Vagina (tissue), 2 donors: ENCODE results near the gene A4GALT. TPM values are rescaled to one million over a fixed set of nuclear protein-coding genes. Genes with fewer than 3 reads are reported as not detected.
A peak's percentile ranks its signal among the peaks of the same experiment; 100 is the strongest.

Source experiments
- DNase-seq, 2 donors: peaks; one replicate each; pipeline ENCODE4 v3.0.0-alpha.2; 2017; ENCODE audit errors: extremely low spot score in 2 of 2
- H3K27ac ChIP-seq: fragments of 200-600 bp; sonication (generic); one replicate; pipeline ENCODE4 v1.5.1; 2019
- H3K27me3 ChIP-seq: fragments of 200-600 bp; sonication (generic); one replicate; pipeline ENCODE4 v1.5.1; 2019
- H3K36me3 ChIP-seq, 2 donors: fragments of 200-600 bp; sonication (generic); one replicate each; pipeline ENCODE4 v1.5.1; 2017 to 2019
- H3K4me1 ChIP-seq: fragments of 200-600 bp; sonication (generic); one replicate; pipeline ENCODE4 v1.5.1; 2019
- H3K4me3 ChIP-seq, 2 donors: fragments of 200-600 bp; sonication (generic); 1 replicate in 1 of 2; 2 replicates in 1 of 2; pipeline ENCODE4 v1.5.1; 2016 to 2019
- H3K9me3 ChIP-seq: fragments of 200-600 bp; sonication (generic); one replicate; pipeline ENCODE4 v1.5.1; 2019
- CTCF ChIP-seq, 3 experiments: fragments of 450-650 bp in 2 of 3; fragments of 200-600 bp in 1 of 3; sonication (generic) in 1 of 3; IDR thresholded peaks; one replicate each; pipeline ENCODE4 v1.5.1; 2017 to 2019; ENCODE audit warnings: antibody characterized with exemption in 3 of 3, mild to moderate bottlenecking in 2 of 3, moderate library complexity in 2 of 3
- POLR2A ChIP-seq, 2 donors: fragments of 450-650 bp; IDR thresholded peaks; one replicate each; pipeline ENCODE4 v1.6.1; 2017; ENCODE audit warnings: antibody characterized with exemption in 2 of 2, mild to moderate bottlenecking in 2 of 2, moderate library complexity in 2 of 2
- POLR2AphosphoS5 ChIP-seq, 2 donors: sonication (generic); formaldehyde crosslinking; IDR thresholded peaks; one replicate each; pipeline ENCODE4 v1.9.0; 2017; ENCODE audit warnings: antibody characterized with exemption in 2 of 2, mild to moderate bottlenecking in 2 of 2, low read depth in 1 of 2; ENCODE audit not compliant: insufficient read depth in 1 of 2
- intact Hi-C: fragments of 100-400 bp; cut with DNase I; formaldehyde crosslinking; loops from one replicate; pipeline ENCODE4 v1.15.1; 2023
- total RNA-seq: library from RNA; depleted of rRNA; stranded (reverse); fragments of >200 nt; gene quantifications from one replicate; pipeline ENCODE4 v1.2.3, GENCODE V29; 2016

The A4GALT gene
- total RNA-seq, 1 donor from 2014 or later = 35.6 TPM

GRCh38 chr22:42700901-42701300, 19.8 kb downstream of the A4GALT start:
- peaks cover 88% of the 10 kb centered on the region for H3K4me1 ChIP-seq
- H3K9me3 ChIP-seq = no peaks in the 10 kb centered on the region
- H3K27ac ChIP-seq = peak overlapping the region; percentile 87
- H3K27me3 ChIP-seq = no peaks in the 10 kb centered on the region
- H3K36me3 ChIP-seq = no peaks in the 10 kb centered on the region
- DNase-seq = no peak
- intact Hi-C loops = no loop called here
- TF ChIP-seq CTCF (IDR thresholded peaks at IDR 0.05) (no peak), POLR2AphosphoS5 (IDR thresholded peaks at IDR 0.05; ENCODE audit: insufficient read depth in 1 of 2, low read depth in 1 of 2) (no peak), POLR2A (IDR thresholded peaks at IDR 0.05) (no peak)
- no peak overlapping the region for H3K4me3 ChIP-seq

- no peak overlapping the region for H3K4me3 ChIP-seq
- peaks cover 94% of the 10 kb centered on the region for H3K4me1 ChIP-seq
- intact Hi-C loops = no loop called here
- peak overlapping the region; percentile 87 for H3K27ac ChIP-seq
- no peak for TF ChIP-seq CTCF (IDR thresholded peaks at IDR 0.05)
- no peak for TF ChIP-seq POLR2A (IDR thresholded peaks at IDR 0.05)
- TF ChIP-seq POLR2AphosphoS5 (IDR thresholded peaks at IDR 0.05; ENCODE audit: insufficient read depth in 1 of 2, low read depth in 1 of 2) = no peak
- no peak for DNase-seq
- H3K27me3 ChIP-seq = no peaks in the 10 kb centered on the region
- H3K9me3 ChIP-seq = no peaks in the 10 kb centered on the region
- no peaks in the 10 kb centered on the region for H3K36me3 ChIP-seq
Observed at GRCh38 chr22:42700355-42700754, 20.3 kb downstream of the A4GALT start.

- peaks cover 92% of the 10 kb centered on the region for H3K4me1 ChIP-seq
- H3K27ac ChIP-seq = peak overlapping the region; percentile 87
- no peaks in the 10 kb centered on the region for H3K27me3 ChIP-seq
- intact Hi-C loops = no loop called here
- no peaks in the 10 kb centered on the region for H3K9me3 ChIP-seq
- DNase-seq = no peak
- no peaks in the 10 kb centered on the region for H3K36me3 ChIP-seq
- no peak overlapping the region for H3K4me3 ChIP-seq
- no peak for TF ChIP-seq POLR2AphosphoS5 (IDR thresholded peaks at IDR 0.05; ENCODE audit: insufficient read depth in 1 of 2, low read depth in 1 of 2)
- no peak for TF ChIP-seq POLR2A (IDR thresholded peaks at IDR 0.05)
- no peak for TF ChIP-seq CTCF (IDR thresholded peaks at IDR 0.05)
Observed at GRCh38 chr22:42699976-42700352, 20.7 kb downstream of the A4GALT start.

DNA sequence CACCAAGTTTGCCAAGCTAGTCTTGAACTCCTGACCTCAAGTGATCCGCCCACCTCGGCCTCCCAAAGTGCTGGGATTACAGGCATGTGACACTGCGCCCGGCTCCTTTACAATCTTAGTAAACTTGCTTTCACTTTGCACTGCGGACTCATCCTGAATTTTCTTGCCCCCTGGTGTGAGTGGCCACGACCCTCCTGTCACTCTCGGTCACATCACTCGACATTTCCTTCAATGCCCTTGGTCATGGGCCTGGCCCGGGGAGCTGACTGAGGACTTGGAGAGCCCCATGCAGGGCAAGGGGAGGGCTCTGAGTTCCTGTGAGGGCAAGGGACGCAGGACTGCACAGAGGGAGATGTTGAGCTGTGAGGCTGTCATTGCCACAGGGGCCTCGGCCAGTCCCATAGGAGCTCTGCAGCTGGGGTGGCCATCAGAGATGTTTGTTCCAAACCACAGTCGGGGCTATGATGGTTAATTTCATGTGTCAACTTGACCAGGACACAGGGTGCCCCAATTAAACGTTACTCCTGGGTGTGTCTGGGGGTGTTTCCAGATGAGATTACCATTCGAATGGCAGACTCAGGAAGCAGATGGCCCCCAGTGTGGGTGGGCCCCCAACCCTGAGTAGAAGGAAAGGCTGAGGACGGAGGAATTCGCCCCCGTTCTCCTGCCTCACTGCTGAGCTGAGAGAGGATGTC, 21.2 kb downstream of the A4GALT start:
- DNase-seq = no peak
- Histone ChIP-seq H3K9me3 (no peaks in the 10 kb centered on the region), H3K4me3 (peak overlapping the region; percentile 12 to 25), H3K36me3 (no peaks in the 10 kb centered on the region), H3K27me3 (no peaks in the 10 kb centered on the region), H3K27ac (peak overlapping the region; percentile 87), H3K4me1 (peaks cover 87% of the 10 kb centered on the region)
- intact Hi-C loops = no loop called here
- peak in 1 of 2 donors; percentile 38 for TF ChIP-seq POLR2AphosphoS5 (IDR thresholded peaks at IDR 0.05; ENCODE audit: insufficient read depth in 1 of 2, low read depth in 1 of 2)
- TF ChIP-seq CTCF (IDR thresholded peaks at IDR 0.05) = no peak

DNA sequence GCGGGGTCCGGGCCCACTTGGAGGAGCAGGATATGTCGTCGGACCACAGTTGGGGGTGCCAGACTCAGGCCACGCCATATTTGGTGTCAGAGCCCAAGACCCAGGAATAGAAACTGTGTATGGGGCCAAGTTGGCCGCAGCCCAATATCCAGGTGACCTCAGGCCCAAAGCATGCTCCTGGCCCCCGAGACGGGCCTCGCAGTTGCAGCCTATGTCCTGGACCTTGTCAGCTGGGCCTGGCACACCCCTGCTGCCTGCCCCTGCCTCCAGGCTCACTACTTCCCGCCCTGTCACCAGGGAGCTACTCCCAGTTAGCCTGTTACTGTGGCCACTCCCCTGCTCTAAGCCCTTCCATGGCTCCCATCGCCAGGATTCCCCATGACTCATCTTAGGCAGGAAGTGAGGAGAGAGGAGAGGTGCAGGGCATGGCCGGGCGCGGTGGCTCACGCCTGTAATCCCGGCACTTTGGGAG, 23.1 kb downstream of the A4GALT start:
- Histone ChIP-seq H3K27ac (peak overlapping the region; percentile 87), H3K4me1 (peaks cover 84% of the 10 kb centered on the region), H3K27me3 (no peaks in the 10 kb centered on the region), H3K36me3 (no peaks in the 10 kb centered on the region), H3K9me3 (no peaks in the 10 kb centered on the region), H3K4me3 (no peak overlapping the region)
- intact Hi-C loops = no loop called here
- DNase-seq = no peak
- no peak for TF ChIP-seq CTCF (IDR thresholded peaks at IDR 0.05)
- peak; percentile 82 to 85 for TF ChIP-seq POLR2AphosphoS5 (IDR thresholded peaks at IDR 0.05; ENCODE audit: insufficient read depth in 1 of 2, low read depth in 1 of 2)
- TF ChIP-seq POLR2A (IDR thresholded peaks at IDR 0.05) = no peak
